Breast epithelium (tissue), 4 donors: ENCODE results near the gene RNASEH2C. TPM values are rescaled to one million over a fixed set of nuclear protein-coding genes. Genes with fewer than 3 reads are reported as not detected.
"Not testable (repeated sequence)": the region's sequence is repeated elsewhere in the genome, so short reads cannot be mapped to it uniquely, and the experiment has no call there.

Source experiments
- DNase-seq, 2 donors: peaks; one replicate each; pipeline ENCODE4 v3.0.0-alpha.2; 2019; ENCODE audit warnings: low spot score in 2 of 2
- H3K27ac ChIP-seq, 2 donors: fragments of 200-600 bp; sonication (generic) in 1 of 2; one replicate each; pipeline ENCODE4 v1.5.1; 2016 to 2019; ENCODE audit warnings: mild to moderate bottlenecking in 1 of 2
- H3K27me3 ChIP-seq, 2 donors: fragments of 200-600 bp; sonication (generic) in 1 of 2; one replicate each; pipeline versions ENCODE4 v1.5.1 to v1.6.0; 2017 to 2019; ENCODE audit warnings: control low read depth in 1 of 2, mild to moderate bottlenecking in 1 of 2
- H3K36me3 ChIP-seq: fragments of 200-600 bp; one replicate; pipeline ENCODE4 v1.5.1; 2019
- H3K4me1 ChIP-seq, 2 donors: fragments of 200-600 bp; sonication (generic); one replicate each; pipeline ENCODE4 v1.5.1; 2016 to 2019; ENCODE audit warnings: control low read depth in 1 of 2
- H3K4me3 ChIP-seq, 3 donors: fragments of 200-600 bp; sonication (generic); 1 replicate in 2 of 3; 2 replicates in 1 of 3; pipeline ENCODE4 v1.5.1; 2016 to 2019; ENCODE audit warnings: mild to moderate bottlenecking in 3 of 3, moderate library complexity in 2 of 3
- H3K9me3 ChIP-seq, 2 donors: fragments of 200-600 bp; sonication (generic) in 1 of 2; one replicate each; pipeline ENCODE4 v1.5.1; 2016 to 2019; ENCODE audit warnings: control low read depth in 1 of 2
- CTCF ChIP-seq, 3 donors: fragments of 450-650 bp; IDR thresholded peaks; one replicate each; pipeline ENCODE4 v1.5.1; 2016 to 2017; ENCODE audit warnings: antibody characterized with exemption in 3 of 3, mild to moderate bottlenecking in 3 of 3, moderate library complexity in 3 of 3
- POLR2A ChIP-seq: fragments of 450-650 bp; IDR thresholded peaks from one replicate; pipeline ENCODE4 v1.6.1; 2016; ENCODE audit warnings: antibody characterized with exemption, mild to moderate bottlenecking, moderate library complexity
- POLR2AphosphoS5 ChIP-seq, 3 donors: sonication (generic); formaldehyde crosslinking; IDR thresholded peaks; one replicate each; pipeline ENCODE4 v1.6.1; 2017; ENCODE audit warnings: antibody characterized with exemption in 3 of 3
- intact Hi-C: fragments of 100-400 bp; cut with DNase I; formaldehyde crosslinking; loops from one replicate; pipeline ENCODE4 v1.15.1; 2023; ENCODE audit warnings: low total_unique reads
- total RNA-seq, 3 donors: library from RNA; depleted of rRNA; stranded (reverse); fragments of >200 nt; gene quantifications; one replicate each; pipeline ENCODE4 v1.1.0, GENCODE V29; 2016

RNASEH2C gene
- total RNA-seq, 3 donors from 2014 or later: 89.1 to 110 (median 99.8) TPM

GRCh38 chr11:65741185-65741584, 20.6 kb upstream of the RNASEH2C start:
- Histone ChIP-seq H3K4me1 (no peaks in the 10 kb centered on the region), H3K36me3 (no peaks in the 10 kb centered on the region), H3K9me3 (no peaks in the 10 kb centered on the region), H3K27me3 (no peaks in the 10 kb centered on the region), H3K27ac (no peak overlapping the region), H3K4me3 (no peak overlapping the region)
- TF ChIP-seq CTCF (IDR thresholded peaks at IDR 0.05): no peak
- no peak for TF ChIP-seq POLR2AphosphoS5 (IDR thresholded peaks at IDR 0.05)
- TF ChIP-seq POLR2A: no peak
- DNase-seq: no peak
- intact Hi-C loops: no loop called here

- TF ChIP-seq CTCF (IDR thresholded peaks at IDR 0.05): no peak
- TF ChIP-seq POLR2A: no peak
- no peak for TF ChIP-seq POLR2AphosphoS5 (IDR thresholded peaks at IDR 0.05)
- H3K4me1 ChIP-seq: no peaks in the 10 kb centered on the region
- no peaks in the 10 kb centered on the region for H3K27me3 ChIP-seq
- H3K4me3 ChIP-seq: no peak overlapping the region
- DNase-seq: no peak
- no peaks in the 10 kb centered on the region for H3K36me3 ChIP-seq
- H3K27ac ChIP-seq: no peak overlapping the region
- intact Hi-C loops: no loop called here
- no peaks in the 10 kb centered on the region for H3K9me3 ChIP-seq
These were observed 18.4 kb upstream of the RNASEH2C start for GRCh38 chr11:65739022-65739421.

- H3K9me3 ChIP-seq: no peaks in the 10 kb centered on the region
- intact Hi-C loops: no loop called here
These were observed 16.2 kb upstream of the RNASEH2C start for GRCh38 chr11:65736810-65737209.

GRCh38 chr11:65735111-65735510, 14.5 kb upstream of the RNASEH2C start:
- DNase-seq, H3K9me3 ChIP-seq, H3K27me3 ChIP-seq, H3K36me3 ChIP-seq, H3K4me1 ChIP-seq, H3K4me3 ChIP-seq, H3K27ac ChIP-seq, intact Hi-C loops: not testable (repeated sequence)

More at GRCh38 chr11:65736810-65737209, 16.2 kb upstream of the RNASEH2C start:
- DNase-seq: no peak
- TF ChIP-seq CTCF (IDR thresholded peaks at IDR 0.05) (no peak), POLR2A (no peak), POLR2AphosphoS5 (IDR thresholded peaks at IDR 0.05) (no peak)
- Histone ChIP-seq H3K4me3 (no peak overlapping the region), H3K27ac (no peak overlapping the region), H3K4me1 (no peaks in the 10 kb centered on the region), H3K27me3 (no peaks in the 10 kb centered on the region), H3K36me3 (no peaks in the 10 kb centered on the region)

GRCh38 chr11:65730461-65730860, 9.9 kb upstream of the RNASEH2C start:
- no peaks in the 10 kb centered on the region for H3K36me3 ChIP-seq
- no peak for DNase-seq
- no peaks in the 10 kb centered on the region for H3K9me3 ChIP-seq
- H3K27me3 ChIP-seq: no peaks in the 10 kb centered on the region
- H3K4me3 ChIP-seq: no peak overlapping the region
- H3K4me1 ChIP-seq: no peaks in the 10 kb centered on the region
- TF ChIP-seq POLR2A: no peak
- no peak for TF ChIP-seq POLR2AphosphoS5 (IDR thresholded peaks at IDR 0.05)
- no peak for TF ChIP-seq CTCF (IDR thresholded peaks at IDR 0.05)
- intact Hi-C loops: no loop called here
- H3K27ac ChIP-seq: no peak overlapping the region

- H3K9me3 ChIP-seq: no peaks in the 10 kb centered on the region
- H3K4me1 ChIP-seq: no peaks in the 10 kb centered on the region
- no peak overlapping the region for H3K4me3 ChIP-seq
- intact Hi-C loops: no loop called here
- no peak for DNase-seq
- no peak overlapping the region for H3K27ac ChIP-seq
- H3K36me3 ChIP-seq: no peaks in the 10 kb centered on the region
- H3K27me3 ChIP-seq: no peaks in the 10 kb centered on the region
- TF ChIP-seq POLR2A (no peak), CTCF (IDR thresholded peaks at IDR 0.05) (no peak), POLR2AphosphoS5 (IDR thresholded peaks at IDR 0.05) (no peak)
These were observed 7.3 kb upstream of the RNASEH2C start for GRCh38 chr11:65727865-65728264.
